ENCODE measurements around the gene FHIP1A.
"Not testable (repeated sequence)": the region's sequence is repeated elsewhere in the genome, so short reads cannot be mapped to it uniquely, and the experiment has no call there.

Gene FHIP1A

GRCh38 chr4:151408630-151409469 lies at the start of gene FHIP1A:
TSS of gene FHIP1A (plus strand) at chr4:151409176. CDS start at chr4:151566260, 157,084 bp downstream.
- DNase-seq (ENCODE audit: low read depth) = peak; percentile 55

DNA sequence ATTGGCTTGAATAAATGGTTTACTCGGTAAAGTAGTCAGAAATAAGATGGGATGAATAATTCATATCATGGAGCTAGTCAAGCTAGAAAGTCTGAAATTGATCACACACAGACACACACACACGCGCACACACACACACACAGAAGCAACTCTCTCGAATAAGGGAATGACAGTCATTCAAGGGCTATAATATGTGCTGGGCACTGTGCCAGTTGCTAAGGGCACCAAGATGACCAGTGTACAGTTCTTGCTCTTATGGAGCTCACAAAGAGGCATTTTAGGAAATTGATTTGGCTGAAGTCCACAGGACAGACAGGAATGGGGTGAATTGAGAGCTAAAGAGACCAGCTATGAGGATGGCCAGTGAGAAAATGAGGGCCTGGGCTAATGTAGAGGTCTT lies 49.4 kb upstream of the FHIP1A start:
- no peak for DNase-seq (ENCODE audit: low read depth)

- no peak for DNase-seq (ENCODE audit: low read depth)
Observed at GRCh38 chr4:151361126-151361525, 47.9 kb upstream of the FHIP1A start.

- DNase-seq (ENCODE audit: low read depth) = no peak
Observed at GRCh38 chr4:151361966-151362365, 47.0 kb upstream of the FHIP1A start.

GRCh38 chr4:151362404-151363164 lies 46.4 kb upstream of the FHIP1A start:
- peak; percentile 70 for DNase-seq (ENCODE audit: low read depth)

DNA sequence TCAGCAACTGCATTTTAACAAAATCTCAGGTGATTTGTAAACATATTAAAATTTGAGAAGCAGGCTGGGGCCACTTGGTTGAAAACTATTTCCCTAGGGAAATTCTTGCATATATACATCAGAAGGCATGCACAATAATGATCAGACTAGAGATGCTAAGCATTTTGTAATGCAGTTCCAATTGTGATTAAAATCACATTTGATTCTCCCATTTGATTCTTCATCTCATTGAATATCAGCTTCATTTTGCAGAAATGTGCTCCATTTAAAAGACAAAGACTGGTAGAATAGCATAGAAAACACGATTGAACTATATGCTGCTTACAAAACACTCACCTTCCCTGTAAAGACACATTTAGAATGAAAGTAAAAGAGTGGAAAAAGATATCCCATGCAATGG lies 32.4 kb upstream of the FHIP1A start:
- no peak for DNase-seq (ENCODE audit: low read depth)

DNA sequence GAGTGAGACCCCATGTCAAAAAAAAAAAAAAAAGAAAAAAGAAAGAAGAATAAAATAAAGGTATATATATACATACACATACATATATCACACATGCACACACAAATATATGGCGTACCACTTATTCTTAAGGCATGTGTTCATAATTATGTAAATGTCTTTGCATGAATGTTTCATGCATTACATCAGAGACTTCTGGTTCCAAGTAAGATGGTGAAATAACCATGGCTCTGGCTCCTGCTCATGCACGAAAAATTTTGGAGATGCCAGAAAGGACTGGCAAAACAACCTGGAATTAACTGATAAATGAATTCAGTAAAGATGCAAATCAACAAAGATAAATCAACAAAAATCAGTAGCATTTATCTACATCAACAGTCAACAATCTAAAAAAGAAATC lies 19.7 kb upstream of the FHIP1A start:
- DNase-seq (ENCODE audit: low read depth) = peak; percentile 10

DNA sequence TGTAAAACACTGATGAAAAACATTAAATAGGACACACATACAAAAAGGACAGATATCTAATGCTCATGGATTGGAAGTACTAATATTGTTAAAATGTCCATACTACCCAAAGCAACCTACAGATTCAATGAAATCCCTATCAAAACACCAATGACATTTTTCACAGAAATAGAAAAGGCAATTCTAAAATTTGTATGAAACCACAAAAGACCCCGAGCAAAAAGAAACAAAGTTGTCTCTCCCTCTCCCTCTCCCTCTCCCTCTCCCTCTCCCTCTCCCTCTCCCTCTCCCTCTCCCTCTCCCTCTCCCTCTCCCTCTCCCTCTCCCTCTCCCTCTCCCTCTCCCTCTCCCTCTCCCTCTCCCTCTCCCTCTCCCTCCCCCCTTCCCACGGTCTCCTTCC lies 19.2 kb upstream of the FHIP1A start:
- not testable (repeated sequence) for DNase-seq (ENCODE audit: low read depth)

GRCh38 chr4:151395873-151396272 lies 13.1 kb upstream of the FHIP1A start:
- DNase-seq (ENCODE audit: low read depth) = no peak

- DNase-seq (ENCODE audit: low read depth) = no peak
Observed at GRCh38 chr4:151400343-151400742, 8.6 kb upstream of the FHIP1A start.

- no peak for DNase-seq (ENCODE audit: low read depth)
Observed at GRCh38 chr4:151401739-151402138, 7.2 kb upstream of the FHIP1A start.

GRCh38 chr4:151402145-151402865 lies 6.7 kb upstream of the FHIP1A start:
- no peak for DNase-seq (ENCODE audit: low read depth)

DNA sequence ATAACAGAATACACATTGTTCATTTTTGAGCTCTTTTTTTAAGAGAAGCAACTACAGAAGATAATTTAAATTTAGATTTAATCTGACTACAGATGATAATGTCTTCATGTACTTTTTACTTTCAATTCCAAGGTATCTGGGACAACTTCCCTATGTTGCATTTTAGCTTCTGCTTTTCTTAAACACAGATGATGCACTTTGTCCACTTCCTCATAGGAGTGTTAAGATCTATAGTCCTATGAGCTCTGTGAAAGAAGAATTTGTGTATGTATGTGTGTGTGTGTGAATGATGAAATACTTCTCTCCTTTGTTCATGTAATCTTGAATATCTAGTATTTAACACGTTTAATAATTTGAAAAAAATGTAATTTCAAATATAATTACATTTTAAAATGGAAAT lies 5.3 kb upstream of the FHIP1A start:
- no peak for DNase-seq (ENCODE audit: low read depth)

GRCh38 chr4:151404802-151405201 lies 4.2 kb upstream of the FHIP1A start:
- DNase-seq (ENCODE audit: low read depth) = not testable (repeated sequence)

- DNase-seq (ENCODE audit: low read depth) = no peak
Observed at GRCh38 chr4:151407018-151407417, 2.0 kb upstream of the FHIP1A start.

DNA sequence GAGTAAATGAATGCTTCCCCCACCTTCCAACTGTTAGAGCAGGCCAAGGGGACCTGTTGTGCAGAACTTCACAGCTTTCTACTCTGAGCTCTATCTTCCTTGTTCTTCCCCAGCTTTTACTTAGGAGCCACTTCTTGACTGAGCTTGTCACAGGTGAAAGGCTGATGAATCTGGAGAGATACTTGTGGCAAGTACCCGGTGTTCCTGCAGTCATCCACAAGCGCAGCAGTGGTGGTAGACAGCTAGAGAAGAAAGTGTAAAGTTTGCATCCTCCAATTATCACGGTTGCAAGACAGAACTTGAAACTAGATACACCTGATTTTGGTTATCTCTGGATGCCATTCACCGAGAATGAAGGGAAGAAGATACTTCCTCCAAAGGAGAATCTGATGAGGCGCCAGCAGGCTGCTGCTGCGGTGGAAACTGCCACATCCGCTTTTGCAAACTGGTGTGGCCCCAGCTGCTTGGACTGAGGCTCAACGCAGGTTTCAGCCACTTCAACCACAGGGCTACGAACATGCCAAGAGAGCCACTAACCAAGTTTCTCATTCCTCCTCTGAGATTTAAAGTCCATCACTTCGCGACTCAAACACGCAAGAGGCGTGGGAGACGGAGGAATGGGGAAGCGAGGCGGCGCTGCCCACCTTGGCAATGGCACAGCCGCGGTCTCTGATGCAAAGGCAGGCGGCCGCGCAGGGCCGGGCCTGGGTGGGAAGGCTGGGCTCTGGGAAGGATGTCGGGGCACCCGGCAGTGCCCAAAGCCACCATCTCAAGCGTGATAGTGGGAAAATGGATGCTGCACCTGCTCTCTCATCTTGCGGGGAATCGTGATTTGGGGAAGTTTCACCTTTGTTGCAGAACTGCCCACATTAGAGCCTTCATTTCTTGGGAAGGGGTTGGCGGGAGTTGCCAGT lies 1.3 kb upstream of the FHIP1A start:
- DNase-seq (ENCODE audit: low read depth) = no peak

DNA sequence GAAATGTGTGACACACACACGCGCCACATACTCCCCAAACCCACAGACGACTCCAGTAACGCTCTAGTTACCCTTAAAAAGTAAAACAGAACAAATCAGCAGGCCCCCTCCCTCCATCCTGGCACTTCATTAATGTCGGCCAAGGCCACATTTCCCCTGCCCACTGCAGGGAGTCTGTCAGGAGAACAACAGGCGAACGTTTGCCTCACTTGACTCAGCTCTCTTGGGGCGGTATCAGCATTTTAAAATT lies 671 bp upstream of the FHIP1A start:
- no peak for DNase-seq (ENCODE audit: low read depth)

GRCh38 chr4:151409470-151410313 lies 716 bp downstream of the FHIP1A start:
- DNase-seq (ENCODE audit: low read depth) = peak; percentile 68

- peak; percentile 71 for DNase-seq (ENCODE audit: low read depth)
Observed at GRCh38 chr4:151415978-151416377, 7.0 kb downstream of the FHIP1A start.

DNA sequence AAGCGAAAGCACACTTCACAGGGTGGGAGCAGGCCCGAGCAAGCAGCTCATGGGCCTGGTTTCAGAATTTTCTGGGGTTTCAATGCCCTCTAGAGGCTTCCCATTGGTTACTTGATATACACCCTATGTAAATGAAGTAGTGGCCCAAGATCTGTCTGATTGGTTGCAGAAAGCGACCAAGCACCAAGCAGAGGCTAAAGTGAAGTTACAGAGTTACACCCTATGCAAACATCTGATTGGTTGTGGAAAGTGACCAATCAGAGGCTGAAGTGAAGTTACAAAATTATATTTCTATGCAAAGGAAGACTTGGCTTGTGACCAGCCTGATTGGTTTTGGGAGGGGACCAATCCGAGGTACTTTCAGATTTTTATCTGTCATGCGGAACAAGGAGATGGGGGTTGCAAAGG lies 8.2 kb downstream of the FHIP1A start:
- no peak for DNase-seq (ENCODE audit: low read depth)

Measured in amniotic epithelial cell (primary cell).